HG02885 (cell line): ENCODE measurements around the gene COL9A2.

Source experiments
- ATAC-seq: cut with Tn5 transposase; IDR thresholded peaks from one replicate; pipeline ENCODE4 v1.9.1; 2021; ENCODE audit warnings: mild to moderate bottlenecking; ENCODE audit not compliant: unreplicated experiment, poor library complexity

COL9A2 gene

DNA sequence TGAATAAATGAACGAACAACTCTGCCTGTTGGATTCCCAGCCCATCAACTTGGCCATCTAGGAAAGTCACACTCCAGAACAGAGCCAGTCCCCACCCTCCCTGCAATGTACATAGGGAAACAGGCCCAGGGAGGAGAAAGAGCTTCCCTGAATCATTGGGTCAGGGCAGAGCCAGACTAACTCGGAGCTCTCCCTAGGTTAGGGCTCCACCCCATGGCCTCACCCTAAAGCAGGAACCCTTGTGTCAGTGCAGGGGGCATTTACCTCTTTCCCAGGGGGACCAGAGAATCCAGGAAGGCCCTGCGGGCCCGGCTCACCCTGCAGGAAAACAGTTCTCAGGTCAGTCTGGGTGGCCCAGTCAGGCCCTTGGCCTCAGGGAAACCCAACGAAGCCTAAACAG lies 11.6 kb downstream of the COL9A2 start:
- no peak for ATAC-seq

GRCh38 chr1:40303790-40304189 lies 13.3 kb downstream of the COL9A2 start:
- ATAC-seq = no peak

DNA sequence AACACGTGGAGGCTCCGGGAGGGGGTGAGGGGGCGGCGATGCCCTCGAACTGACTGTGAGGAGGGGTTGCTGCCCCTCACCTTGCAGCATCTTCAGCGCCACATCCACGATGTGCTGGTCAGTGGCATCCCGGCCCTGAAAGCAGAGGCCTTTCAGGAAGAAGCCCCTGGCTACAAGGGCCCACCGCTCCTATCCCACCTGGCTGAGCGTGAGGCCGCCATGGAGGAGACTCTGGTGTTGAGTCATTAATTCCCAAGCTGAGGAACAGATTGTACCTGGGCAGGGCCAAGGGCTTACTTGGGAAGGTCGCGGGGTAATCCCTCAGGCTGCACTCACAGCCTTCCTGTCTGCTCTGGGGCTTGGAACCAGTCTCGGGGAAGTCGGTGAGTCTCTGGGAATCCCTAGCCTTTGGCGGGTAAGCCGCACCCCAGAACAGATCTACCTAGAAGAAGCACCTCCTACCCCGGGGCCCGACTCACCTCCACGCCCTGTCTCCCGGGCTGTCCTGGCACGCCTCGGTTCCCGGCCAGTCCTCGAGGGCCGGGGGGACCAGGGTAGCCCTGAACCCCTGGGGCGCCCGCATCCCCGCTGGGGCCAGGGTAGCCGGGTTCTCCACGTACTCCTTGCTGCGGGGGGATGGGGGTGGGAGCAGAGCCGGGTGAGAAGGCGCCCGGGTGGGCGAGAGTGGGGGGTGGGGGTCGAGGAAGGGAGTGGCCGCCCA lies 13.9 kb downstream of the COL9A2 start:
- no peak for ATAC-seq

GRCh38 chr1:40302475-40302874 lies 14.6 kb downstream of the COL9A2 start:
- no peak for ATAC-seq

- ATAC-seq = no peak
These were observed 15.4 kb downstream of the COL9A2 start for GRCh38 chr1:40301541-40302299.

- ATAC-seq = no peak
These were observed 16.0 kb downstream of the COL9A2 start for GRCh38 chr1:40301066-40301465.

GRCh38 chr1:40300651-40301050 lies 16.4 kb downstream of the COL9A2 start:
- no peak for ATAC-seq

DNA sequence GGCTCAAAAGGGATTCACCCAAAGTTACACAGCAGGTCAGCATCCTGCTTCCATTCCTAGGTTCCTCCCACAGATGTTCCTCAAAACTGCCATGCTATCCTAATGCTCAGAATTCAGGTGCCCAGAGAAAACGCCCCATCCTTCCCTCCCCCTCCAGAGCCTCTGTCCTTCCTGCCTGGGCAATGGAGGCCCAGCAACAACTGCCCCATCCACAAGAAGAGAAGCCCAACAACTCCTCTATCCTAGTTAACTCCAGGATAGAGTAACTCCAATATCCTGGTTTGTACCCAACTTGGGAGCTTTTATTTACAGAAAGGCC lies 16.9 kb downstream of the COL9A2 start:
- no peak for ATAC-seq

- no peak for ATAC-seq
These were observed 17.5 kb downstream of the COL9A2 start for GRCh38 chr1:40299366-40300248.

- ATAC-seq = no peak
These were observed 25.8 kb downstream of the COL9A2 start for GRCh38 chr1:40291293-40291692.

GRCh38 chr1:40281853-40282252 lies 35.2 kb downstream of the COL9A2 start:
- no peak for ATAC-seq

GRCh38 chr1:40276122-40276521 lies 41.0 kb downstream of the COL9A2 start:
- ATAC-seq = no peak

GRCh38 chr1:40274331-40274730 lies 42.8 kb downstream of the COL9A2 start:
- no peak for ATAC-seq

GRCh38 chr1:40273547-40274166 lies 43.4 kb downstream of the COL9A2 start:
- ATAC-seq = no peak

- ATAC-seq = no peak
These were observed 44.4 kb downstream of the COL9A2 start for GRCh38 chr1:40272653-40273213.

DNA sequence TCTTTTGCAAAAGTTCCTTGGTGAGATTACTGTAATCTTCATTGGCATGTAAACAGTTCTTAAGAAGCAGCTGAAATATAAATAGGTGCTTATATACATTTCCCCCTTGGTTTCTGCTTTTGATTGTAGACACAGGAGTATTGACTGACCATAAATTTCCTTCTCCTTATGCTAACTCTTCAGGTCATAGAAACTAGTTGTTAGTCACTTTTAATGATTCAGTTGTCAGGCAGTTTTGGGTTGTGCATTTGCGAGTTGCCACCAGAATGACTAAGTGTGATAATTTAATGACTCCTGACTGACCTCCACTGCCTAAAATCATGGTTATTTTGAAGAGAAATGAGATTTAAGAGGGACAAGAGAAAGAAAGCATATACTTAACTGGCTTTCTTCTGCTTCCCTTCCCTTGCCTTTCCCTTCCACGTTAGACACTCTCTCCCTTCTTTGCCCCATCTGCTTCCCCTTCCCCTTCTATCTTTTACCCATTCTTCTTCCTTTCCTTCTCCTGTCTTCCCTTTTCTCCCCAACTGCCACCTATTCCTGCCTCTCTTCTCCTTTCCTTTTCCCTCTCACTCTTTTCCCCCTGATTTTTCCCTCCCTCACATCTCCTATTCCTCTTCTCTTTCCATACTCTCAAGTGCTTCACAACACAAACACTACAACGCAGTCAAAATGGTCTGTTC lies 46.8 kb downstream of the COL9A2 start:
- ATAC-seq = no peak

- no peak for ATAC-seq
These were observed 48.9 kb downstream of the COL9A2 start for GRCh38 chr1:40268211-40268610.

- no peak for ATAC-seq
These were observed 49.3 kb downstream of the COL9A2 start for GRCh38 chr1:40267767-40268187.

DNA sequence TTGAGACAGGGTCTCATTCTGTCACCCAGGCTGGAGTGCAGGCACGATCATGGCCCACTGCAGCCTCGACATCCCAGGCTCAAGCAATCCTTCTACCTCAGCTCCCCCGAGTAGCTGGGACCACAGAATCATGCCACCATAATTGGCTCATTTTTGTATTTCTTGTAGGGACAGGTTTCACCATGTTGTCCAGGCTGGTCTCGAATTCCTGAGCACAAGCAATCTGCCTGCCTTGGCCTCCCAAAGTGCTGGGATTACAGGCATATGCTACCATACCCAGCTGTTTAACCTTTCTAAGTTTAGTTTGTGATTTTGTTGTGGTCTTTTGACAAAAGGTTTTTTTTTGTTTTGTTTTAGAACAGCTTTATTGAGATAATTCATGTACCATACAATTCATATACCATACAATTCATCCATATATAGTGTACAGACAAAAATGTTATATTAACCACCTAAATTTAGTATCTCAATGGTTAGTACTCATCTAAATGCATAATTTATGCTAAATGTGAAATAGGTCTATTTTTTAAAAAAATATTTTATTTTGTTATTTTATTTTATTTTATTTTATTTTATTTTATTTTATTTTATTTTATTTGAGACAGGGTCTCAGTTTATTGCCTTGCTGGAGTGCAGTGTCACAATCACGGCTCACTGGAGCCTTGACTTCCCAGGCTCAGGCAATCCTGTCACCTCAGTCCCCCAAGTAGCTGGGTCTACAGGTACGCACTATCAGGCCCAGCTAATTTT lies 50.1 kb downstream of the COL9A2 start:
- ATAC-seq = no peak
